Ecto neural progenitor cell (in vitro differentiated cells): ENCODE results near the gene MAP3K4.
A peak's percentile ranks its signal among the peaks of the same experiment; 100 is the strongest.
"Not testable (repeated sequence)": the region's sequence is repeated elsewhere in the genome, so short reads cannot be mapped to it uniquely, and the experiment has no call there.

Source experiments
- DNase-seq: peaks from one replicate; pipeline ENCODE4 v3.0.0-alpha.2; 2018; ENCODE audit warnings: low spot score

Gene MAP3K4

GRCh38 chr6:160967833-160968232 is 23.7 kb upstream of the MAP3K4 start:
- DNase-seq, result no peak

- DNase-seq, result no peak
These were observed 20.4 kb upstream of the MAP3K4 start for GRCh38 chr6:160971171-160971570.

GRCh38 chr6:160972111-160972510 is 19.5 kb upstream of the MAP3K4 start:
- no peak for DNase-seq

- DNase-seq, result not testable (repeated sequence)
These were observed 19.0 kb upstream of the MAP3K4 start for GRCh38 chr6:160972594-160972993.

GRCh38 chr6:160973311-160974250 is 18.0 kb upstream of the MAP3K4 start:
- no peak for DNase-seq

- no peak for DNase-seq
These were observed 17.2 kb upstream of the MAP3K4 start for GRCh38 chr6:160974304-160974771.

GRCh38 chr6:160975162-160975561 is 16.4 kb upstream of the MAP3K4 start:
- no peak for DNase-seq

GRCh38 chr6:160975961-160976360 is 15.6 kb upstream of the MAP3K4 start:
- DNase-seq, result not testable (repeated sequence)

GRCh38 chr6:160978141-160978901 is 13.2 kb upstream of the MAP3K4 start:
- no peak for DNase-seq

- no peak for DNase-seq
These were observed 12.4 kb upstream of the MAP3K4 start for GRCh38 chr6:160979061-160979708.

- not testable (repeated sequence) for DNase-seq
These were observed 8.1 kb upstream of the MAP3K4 start for GRCh38 chr6:160983377-160983948.

GRCh38 chr6:160986851-160987250 is 4.7 kb upstream of the MAP3K4 start:
- no peak for DNase-seq

- DNase-seq, result no peak
These were observed 4.3 kb upstream of the MAP3K4 start for GRCh38 chr6:160987265-160987664.

- DNase-seq, result no peak
These were observed 643 bp upstream of the MAP3K4 start for GRCh38 chr6:160990847-160991405.

GRCh38 chr6:160992061-160992979 is 751 bp downstream of the MAP3K4 start:
- peak; percentile 78 for DNase-seq

GRCh38 chr6:160992980-160993314 is 1.4 kb downstream of the MAP3K4 start:
- no peak for DNase-seq

- no peak for DNase-seq
These were observed 3.7 kb downstream of the MAP3K4 start for GRCh38 chr6:160995271-160995670.

GRCh38 chr6:160996131-160996601 is 4.6 kb downstream of the MAP3K4 start:
- DNase-seq, result no peak

GRCh38 chr6:160998217-160998616 is 6.6 kb downstream of the MAP3K4 start:
- no peak for DNase-seq

- no peak for DNase-seq
These were observed 7.2 kb downstream of the MAP3K4 start for GRCh38 chr6:160998766-160999165.

- DNase-seq, result no peak
These were observed 7.9 kb downstream of the MAP3K4 start for GRCh38 chr6:160999516-160999915.
